Fibroblast of skin of scalp (primary cell): ENCODE data around the gene NAA38. TPM values are rescaled to one million over a fixed set of nuclear protein-coding genes. Genes with fewer than 3 reads are reported as not detected.

Experiments used
- DNase-seq: peaks from one replicate; pipeline ENCODE4 v3.0.0-alpha.2; 2013
- polyA plus RNA-seq, 2 experiments: library from polyadenylated mRNA; unstranded; fragments of 120-200 nt; gene quantifications; one replicate each; pipeline ENCODE4 v1.2.1, GENCODE V29; 2013; ENCODE audit not compliant: insufficient read length in 2 of 2

The NAA38 gene, protein sequence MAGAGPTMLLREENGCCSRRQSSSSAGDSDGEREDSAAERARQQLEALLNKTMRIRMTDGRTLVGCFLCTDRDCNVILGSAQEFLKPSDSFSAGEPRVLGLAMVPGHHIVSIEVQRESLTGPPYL
- polyA plus RNA-seq (2013, experiment 1 of 2; ENCODE audit: insufficient read length) = 67.9 TPM
- 63.4 TPM for polyA plus RNA-seq (2013, experiment 2 of 2; ENCODE audit: insufficient read length)

DNA sequence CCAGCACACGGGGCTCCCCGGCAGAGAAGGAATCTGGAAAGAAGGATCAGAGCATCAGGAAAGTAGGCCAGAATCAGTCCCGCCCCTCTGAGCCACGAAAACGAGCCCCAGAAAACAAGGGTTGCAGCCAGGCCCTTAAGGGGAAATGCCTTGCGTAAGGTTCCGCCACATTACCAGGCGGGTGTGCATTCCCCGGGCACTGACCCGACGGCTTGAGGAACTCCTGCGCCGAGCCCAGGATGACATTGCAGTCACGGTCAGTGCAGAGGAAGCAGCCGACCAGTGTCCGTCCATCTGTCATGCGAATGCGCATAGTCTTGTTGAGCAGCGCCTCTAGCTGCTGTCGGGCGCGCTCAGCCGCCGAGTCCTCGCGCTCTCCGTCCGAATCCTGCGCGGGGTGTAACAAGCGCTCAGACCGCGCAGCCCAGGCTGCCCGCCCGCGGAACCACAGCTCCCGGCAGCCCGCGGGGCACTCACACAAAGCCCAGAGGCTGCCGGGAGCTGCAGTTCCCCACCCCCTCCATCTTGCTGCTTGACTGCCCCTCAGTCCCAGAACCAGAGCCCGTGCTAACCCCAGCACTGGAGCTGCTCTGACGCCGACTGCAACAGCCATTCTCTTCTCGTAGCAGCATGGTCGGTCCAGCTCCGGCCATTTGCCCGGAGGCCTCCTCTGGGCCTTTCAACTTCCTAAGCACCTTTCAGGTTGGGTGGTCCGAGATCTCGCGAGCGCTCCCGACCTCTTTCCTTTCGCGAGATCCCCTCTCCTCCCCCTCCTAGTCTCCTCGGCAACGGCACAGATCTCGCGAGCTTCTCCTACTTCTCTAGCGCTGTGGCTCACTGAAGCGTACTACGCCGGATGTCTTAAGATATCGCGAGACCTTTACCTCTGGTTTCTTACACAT is at the start of gene NAA38:
TSS of gene NAA38 (minus strand) at position 749 of the 902 bp plus-strand sequence. CDS start at position 653, 96 bp downstream.
- DNase-seq = peak; percentile 100

- no peak for DNase-seq
Measured at GRCh38 chr17:7903154-7904103, 46.1 kb upstream of the NAA38 start.

DNA sequence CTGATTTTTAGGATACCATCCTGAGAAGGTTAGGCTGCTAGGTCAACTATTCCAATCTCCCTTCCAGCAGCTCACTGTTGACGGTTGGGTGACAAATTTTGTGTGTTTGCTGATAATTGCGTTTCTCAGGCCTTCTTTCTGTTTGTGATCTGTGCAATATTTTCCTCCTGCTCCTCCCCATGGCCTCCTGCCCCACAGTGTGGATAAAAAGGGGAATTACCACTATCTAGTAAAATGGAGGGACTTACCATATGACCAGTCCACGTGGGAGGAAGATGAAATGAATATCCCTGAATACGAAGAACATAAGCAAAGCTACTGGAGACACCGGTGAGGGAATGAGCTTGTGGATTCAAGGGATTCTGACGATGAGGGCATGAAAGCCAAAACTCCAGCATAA is 40.4 kb upstream of the NAA38 start:
- peak; percentile 56 for DNase-seq

DNA sequence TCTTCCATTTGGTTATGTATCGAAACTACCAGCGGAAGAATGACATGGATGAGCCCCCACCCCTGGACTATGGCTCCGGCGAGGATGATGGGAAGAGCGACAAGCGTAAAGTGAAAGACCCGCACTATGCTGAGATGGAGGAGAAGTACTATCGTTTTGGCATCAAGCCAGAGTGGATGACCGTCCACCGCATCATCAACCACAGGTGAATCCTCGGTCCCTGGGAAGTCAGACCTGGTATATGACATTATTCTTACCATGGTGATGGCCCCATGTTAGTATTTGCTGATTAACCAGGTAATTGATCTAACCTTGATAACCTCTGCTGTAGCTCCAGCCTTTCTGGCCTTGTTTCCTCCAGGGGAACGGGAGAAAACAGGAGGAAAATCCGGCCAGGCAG is 39.7 kb upstream of the NAA38 start:
- no peak for DNase-seq

DNA sequence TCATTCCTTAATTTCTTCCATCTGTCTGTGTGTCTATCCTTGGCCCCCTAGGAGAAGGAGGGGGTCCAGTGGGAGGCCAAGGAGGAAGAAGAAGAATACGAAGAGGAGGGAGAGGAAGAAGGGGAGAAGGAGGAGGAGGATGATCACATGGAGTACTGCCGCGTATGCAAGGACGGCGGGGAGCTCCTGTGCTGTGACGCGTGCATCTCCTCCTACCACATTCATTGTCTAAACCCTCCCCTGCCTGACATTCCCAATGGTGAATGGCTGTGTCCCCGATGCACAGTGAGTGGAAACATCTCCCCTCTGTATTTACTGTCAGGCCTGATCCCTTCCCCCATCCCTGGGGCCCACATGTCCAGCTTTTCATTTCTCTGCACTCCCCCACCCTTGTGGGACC is 37.5 kb upstream of the NAA38 start:
- no peak for DNase-seq

DNA sequence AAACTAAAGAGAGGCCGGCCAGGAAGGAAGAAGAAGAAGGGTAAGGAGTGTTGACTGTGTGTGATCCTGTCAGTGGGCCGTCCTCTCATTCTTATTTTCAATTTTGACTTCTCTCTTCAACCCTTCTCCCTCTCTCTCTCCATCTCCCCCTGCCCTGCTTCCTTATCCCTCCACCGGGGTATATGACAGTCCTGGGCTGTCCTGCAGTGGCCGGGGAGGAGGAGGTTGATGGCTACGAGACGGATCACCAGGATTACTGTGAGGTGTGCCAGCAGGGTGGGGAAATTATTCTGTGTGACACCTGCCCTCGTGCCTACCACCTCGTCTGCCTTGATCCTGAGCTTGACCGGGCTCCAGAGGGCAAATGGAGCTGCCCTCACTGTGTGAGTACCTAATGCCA is 36.9 kb upstream of the NAA38 start:
- no peak for DNase-seq

DNA sequence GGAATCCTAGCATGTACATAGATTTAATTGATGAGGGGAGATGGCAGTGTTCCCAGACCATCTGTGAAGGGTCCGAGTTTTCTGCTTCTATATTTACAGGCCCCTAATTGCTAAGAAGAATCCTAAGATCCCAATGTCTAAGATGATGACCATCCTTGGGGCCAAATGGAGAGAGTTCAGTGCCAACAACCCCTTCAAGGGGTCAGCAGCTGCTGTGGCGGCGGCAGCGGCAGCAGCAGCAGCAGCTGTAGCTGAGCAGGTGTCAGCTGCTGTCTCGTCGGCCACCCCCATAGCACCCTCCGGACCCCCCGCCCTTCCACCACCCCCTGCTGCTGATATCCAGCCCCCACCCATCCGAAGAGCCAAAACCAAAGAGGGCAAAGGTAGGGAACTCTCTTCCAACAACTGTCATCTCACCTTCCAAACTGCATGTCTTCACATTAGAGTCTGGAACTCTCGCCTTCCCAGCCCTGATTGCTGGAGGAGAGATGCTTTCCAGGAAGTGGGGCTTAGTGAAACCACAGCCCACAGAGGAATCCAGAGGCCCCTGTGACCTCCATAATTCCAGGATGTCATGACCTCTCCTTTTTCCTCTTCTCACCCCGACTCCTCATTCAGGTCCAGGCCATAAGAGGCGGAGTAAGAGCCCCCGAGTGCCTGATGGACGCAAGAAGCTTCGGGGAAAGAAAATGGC is 36.0 kb upstream of the NAA38 start:
- no peak for DNase-seq

- DNase-seq = peak; percentile 94
Measured at GRCh38 chr17:7889166-7889955, 32.0 kb upstream of the NAA38 start.

DNA sequence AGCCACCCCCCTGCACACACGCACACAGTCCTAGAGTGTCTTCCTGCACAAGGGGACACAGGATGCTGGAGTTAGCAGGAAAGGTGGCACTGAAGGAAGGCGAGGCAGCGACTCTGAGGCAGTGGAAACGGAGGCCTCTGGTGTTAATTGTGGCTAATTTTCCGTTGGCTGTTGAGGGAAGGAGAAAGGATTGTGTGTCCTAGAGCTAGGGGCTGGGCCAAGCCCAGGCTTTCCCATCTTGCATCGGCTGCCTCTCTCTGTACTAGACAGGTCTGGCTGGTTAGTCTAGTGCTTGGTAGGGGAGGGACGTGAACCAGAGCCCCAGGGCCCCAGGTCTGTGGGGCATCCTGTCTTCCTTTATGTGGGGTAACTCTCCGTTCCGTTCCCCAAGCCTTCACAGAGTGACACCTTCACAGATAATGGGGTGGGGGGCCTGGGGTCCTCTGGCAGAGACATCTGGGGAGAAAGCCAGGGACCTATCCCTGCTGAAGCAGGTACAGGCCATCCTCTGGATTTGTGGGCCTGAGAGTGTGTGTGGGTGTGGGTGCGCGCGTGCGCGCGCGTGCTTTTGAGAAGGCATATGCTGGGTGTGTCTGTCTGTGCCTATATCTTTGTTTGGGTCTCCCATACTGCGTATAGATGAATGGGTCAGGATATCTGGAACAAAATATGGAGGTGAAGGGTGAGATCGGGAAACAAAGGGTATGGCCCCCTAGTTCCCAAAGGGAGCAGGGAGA is 31.0 kb upstream of the NAA38 start, which contains the start of gene CHD3:
TSS of gene CHD3 (plus strand) at position 606 of the 737 bp plus-strand sequence. CDS start 212 bp downstream, outside the sequence.
- peak; percentile 21 for DNase-seq

GRCh38 chr17:7887482-7888183 is 30.3 kb upstream of the NAA38 start:
- DNase-seq = peak; percentile 100

DNA sequence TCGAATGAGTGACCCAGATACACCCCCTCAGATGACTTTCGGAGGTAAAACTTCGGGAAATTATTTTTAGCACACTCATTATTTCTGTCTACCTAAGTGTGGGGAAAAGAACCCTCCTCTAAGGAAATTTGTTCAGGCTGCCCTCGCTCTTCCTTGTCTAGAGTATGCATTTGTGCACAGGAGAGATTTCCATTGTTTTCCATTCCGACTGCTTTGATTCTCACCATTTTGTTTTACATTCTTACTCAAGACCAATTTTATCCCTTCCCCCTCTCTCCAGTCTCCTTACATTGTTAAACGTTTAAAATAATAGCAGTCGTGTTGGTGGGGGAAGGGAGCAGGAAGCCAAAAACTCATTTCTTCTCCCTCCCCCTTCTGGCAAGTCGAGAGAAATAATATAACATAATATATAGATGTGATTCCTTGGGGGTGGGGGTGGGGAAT is 29.7 kb upstream of the NAA38 start:
- DNase-seq = no peak

- DNase-seq = peak; percentile 36
Measured at GRCh38 chr17:7886227-7887037, 29.1 kb upstream of the NAA38 start.

GRCh38 chr17:7885367-7886226 is 28.2 kb upstream of the NAA38 start:
- peak; percentile 64 for DNase-seq

- DNase-seq = peak; percentile 46
Measured at GRCh38 chr17:7884581-7885366, 27.4 kb upstream of the NAA38 start.

- peak; percentile 67 for DNase-seq
Measured at GRCh38 chr17:7883781-7884386, 26.5 kb upstream of the NAA38 start.

DNA sequence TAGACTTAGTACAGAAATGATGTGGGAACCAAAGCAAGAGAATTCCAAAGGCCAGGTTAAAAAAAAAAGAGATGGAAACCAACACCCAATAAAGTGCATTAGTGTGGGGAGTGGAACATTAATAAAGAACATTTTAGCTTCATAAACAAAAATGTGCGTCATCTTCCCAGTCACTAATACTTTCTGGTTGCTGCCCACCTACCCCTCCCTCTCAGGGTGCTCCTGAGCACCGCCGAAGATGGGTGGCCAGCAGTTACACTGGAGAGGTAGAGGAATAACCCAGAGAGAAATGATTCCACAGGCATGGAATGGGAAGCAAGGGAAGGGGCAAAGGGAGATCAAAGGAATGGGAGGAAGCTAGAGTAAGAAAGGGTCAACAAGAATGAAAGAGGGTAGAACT is 25.3 kb upstream of the NAA38 start:
- no peak for DNase-seq
